Limb (tissue), 2 donors: ENCODE data around the gene SLC25A46.
A peak's percentile ranks its signal among the peaks of the same experiment; 100 is the strongest.
"Not testable (repeated sequence)": the region's sequence is repeated elsewhere in the genome, so short reads cannot be mapped to it uniquely, and the experiment has no call there.

ENCODE experiments used
- DNase-seq, 2 donors: peaks; one replicate each; pipeline ENCODE4 v3.0.0-alpha.2; 2016; ENCODE audit errors: extremely low spot score in 2 of 2

Gene SLC25A46

DNA sequence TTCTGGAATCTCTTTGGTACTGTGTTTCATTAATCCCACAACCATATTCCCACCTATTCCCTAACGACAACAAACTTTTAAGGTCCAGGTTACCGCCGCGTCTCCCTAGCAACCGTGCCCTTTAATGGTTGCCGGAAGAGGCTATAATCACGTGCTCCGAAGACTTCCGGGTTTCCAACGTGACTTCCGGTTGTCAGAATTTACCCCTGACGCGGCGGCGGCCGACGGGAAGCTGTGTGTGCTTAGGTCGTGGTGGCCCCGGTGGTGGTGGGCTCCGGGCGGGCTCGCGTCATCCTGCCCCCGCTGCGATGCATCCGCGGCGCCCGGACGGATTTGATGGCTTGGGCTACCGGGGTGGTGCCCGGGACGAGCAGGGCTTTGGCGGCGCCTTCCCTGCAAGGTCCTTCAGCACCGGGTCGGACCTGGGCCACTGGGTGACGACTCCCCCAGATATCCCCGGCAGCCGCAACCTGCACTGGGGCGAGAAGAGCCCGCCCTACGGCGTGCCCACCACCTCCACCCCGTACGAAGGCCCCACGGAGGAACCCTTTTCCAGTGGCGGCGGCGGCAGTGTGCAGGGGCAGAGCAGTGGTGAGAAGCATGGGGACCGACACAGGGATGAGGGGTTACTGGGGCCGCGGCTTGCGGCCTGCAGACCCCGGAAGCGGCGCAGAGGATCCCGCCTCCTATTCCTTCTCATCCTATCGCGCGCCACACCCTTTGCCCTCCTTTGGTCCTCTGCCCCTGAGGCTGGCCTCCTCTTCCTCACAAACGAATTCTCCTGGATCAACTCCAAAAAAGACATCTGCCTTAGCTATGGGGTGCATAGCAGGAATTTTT is at the start of gene SLC25A46:
Gene SLC25A46, plus strand, starts transcription at position 196 of the 840 bp plus-strand sequence. Its CDS starts 113 bp downstream, at position 309.
- peak; percentile 92 to 94 for DNase-seq

DNA sequence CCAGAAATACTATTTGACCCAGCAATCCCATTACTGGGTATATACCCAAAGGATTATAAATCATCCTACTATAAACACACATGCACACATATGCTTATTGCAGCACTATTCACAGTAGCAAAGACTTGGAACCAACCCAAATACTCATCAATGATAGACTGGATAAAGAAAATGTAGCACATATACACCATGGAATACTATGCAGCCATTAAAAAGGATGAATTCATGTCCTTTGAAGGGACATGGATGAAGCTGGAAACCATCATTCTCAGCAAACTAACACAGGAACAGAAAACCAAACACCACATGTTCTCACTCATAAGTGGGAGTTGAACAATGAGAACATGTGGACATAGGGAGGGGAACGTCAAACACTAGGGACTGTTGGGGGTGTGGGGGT is 48.2 kb upstream of the SLC25A46 start:
- not testable (repeated sequence) for DNase-seq

- not testable (repeated sequence) for DNase-seq
Measured at GRCh38 chr5:110692669-110693068, 46.1 kb upstream of the SLC25A46 start.

DNA sequence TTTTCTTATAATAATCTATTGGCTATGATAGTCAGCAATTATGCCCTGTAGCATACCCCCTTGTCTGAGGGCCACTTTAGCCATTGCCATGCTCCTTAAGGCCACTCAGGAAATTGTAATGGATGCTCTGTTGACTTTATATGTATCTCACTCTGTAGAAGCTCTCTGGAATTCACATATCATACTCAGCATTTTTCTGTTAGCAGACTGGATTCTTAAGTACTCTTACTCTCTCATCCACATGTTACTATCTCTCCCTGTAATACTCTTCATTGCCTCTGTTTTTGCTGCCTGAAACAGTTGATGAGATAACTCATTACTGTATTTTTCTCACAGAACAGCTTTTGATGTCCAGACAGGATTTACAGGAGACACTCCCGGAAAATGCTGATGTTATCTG is 36.5 kb upstream of the SLC25A46 start:
- DNase-seq, result no peak

- no peak for DNase-seq
Measured at GRCh38 chr5:110702704-110703103, 36.1 kb upstream of the SLC25A46 start.

DNA sequence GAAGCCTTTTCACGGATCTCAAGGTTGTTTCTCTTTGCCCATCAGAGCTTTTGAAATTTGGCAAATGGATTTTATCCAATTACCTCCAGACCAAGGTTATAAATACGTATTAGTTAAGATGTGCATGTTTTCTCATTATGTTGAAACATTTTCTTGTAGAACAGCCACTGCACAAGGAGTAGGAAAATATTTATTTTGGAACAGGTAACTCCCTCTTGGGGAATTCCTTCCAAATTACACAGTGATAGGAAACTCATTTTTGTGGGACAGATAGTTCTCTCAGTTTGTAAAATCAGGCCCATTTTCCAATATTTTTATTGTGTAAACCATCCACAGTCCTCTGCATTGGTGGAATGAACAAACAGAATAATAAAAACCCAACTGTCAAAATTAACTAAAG is 35.3 kb upstream of the SLC25A46 start:
- no peak for DNase-seq

DNA sequence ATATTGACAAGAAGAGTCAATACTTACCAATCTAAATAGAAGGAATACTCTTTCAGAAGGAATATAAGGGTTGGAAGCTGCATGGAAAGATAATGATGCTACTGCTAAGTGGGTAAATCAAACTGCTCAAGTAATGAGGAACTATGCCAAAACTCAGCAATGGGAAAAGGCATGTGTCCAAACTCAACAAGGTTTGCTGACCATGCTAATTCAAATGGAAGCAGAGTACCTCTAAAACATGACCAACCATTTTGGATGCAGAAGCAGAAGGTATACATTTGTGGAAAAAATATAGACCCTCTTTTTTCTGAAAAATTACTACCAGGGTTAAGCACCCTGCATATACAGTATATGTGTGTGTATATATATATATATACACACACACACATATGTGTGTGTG is 33.5 kb upstream of the SLC25A46 start:
- DNase-seq, result no peak

- no peak for DNase-seq
Measured at GRCh38 chr5:110707260-110707844, 31.5 kb upstream of the SLC25A46 start.

GRCh38 chr5:110716247-110717245 is 22.3 kb upstream of the SLC25A46 start:
- no peak for DNase-seq

GRCh38 chr5:110718311-110718710 is 20.5 kb upstream of the SLC25A46 start:
- no peak for DNase-seq

- DNase-seq, result peak; percentile 64 to 67
Measured at GRCh38 chr5:110726249-110727024, 12.4 kb upstream of the SLC25A46 start, which contains the start of gene TMEM232. Gene TMEM232 (minus strand): TSS chr5:110726671. CDS start chr5:110667352, 59,319 bp downstream.

- DNase-seq, result no peak
Measured at GRCh38 chr5:110727025-110727314, 11.8 kb upstream of the SLC25A46 start.

DNA sequence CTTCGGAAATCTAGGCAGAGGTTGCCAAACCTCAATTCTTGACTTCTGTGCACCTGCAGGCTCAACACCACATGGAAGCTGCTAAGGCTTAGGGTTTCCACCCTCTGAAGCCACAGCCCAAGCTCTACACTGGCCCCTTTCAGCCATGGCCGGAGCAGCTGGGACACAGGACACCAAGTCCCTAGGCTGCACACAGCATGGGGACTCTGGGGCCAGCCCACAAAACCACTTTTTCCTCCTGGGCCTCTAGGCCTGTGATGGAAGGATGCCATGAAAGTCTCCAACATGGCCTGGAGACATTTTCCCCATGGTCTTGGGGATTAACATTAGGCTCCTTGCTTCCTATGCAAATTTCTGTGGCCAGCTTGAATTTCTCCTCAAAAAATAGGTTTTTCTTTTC is 7.3 kb upstream of the SLC25A46 start:
- DNase-seq, result not testable (repeated sequence)

GRCh38 chr5:110734101-110734500 is 4.7 kb upstream of the SLC25A46 start:
- DNase-seq, result no peak

DNA sequence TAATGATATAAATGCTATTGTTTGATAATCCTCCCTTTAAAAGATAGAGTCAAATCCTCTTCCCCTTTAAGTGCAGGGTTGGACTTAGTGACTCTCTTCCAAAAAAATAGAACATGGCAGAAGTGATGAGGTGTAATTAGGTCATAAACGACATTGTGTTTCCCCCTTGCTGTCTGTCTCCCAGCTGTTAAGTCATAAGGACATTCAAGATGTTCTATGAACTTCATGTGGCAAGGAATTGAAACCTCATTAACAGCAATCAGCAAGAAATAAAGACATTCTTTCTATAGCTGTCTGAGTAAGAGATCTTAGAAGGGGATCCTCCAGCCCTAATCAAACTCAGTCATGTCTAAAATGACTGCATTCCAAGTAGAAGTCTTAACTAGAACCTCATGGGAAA is 3.3 kb upstream of the SLC25A46 start:
- no peak for DNase-seq

DNA sequence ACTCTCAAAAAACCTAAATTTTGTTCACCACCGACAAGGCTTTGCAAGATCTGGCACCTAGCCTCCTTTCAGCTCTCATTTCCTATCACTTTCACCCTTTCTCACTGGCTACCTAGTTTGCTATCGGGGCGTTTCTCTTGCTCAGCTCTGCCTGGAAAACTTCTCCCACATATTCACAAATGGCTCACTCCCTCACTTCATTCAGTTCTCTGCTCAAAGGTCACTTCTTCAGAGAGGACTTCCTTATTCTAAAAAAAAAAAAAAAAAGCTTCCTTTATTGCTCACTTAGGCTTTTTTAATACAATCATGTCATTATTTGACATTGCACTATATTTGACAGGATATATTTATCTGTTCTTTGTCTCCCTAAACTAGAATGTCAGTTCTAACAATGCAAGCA is 2.1 kb upstream of the SLC25A46 start:
- no peak for DNase-seq

- no peak for DNase-seq
Measured at GRCh38 chr5:110738503-110738811, 350 bp upstream of the SLC25A46 start.

DNA sequence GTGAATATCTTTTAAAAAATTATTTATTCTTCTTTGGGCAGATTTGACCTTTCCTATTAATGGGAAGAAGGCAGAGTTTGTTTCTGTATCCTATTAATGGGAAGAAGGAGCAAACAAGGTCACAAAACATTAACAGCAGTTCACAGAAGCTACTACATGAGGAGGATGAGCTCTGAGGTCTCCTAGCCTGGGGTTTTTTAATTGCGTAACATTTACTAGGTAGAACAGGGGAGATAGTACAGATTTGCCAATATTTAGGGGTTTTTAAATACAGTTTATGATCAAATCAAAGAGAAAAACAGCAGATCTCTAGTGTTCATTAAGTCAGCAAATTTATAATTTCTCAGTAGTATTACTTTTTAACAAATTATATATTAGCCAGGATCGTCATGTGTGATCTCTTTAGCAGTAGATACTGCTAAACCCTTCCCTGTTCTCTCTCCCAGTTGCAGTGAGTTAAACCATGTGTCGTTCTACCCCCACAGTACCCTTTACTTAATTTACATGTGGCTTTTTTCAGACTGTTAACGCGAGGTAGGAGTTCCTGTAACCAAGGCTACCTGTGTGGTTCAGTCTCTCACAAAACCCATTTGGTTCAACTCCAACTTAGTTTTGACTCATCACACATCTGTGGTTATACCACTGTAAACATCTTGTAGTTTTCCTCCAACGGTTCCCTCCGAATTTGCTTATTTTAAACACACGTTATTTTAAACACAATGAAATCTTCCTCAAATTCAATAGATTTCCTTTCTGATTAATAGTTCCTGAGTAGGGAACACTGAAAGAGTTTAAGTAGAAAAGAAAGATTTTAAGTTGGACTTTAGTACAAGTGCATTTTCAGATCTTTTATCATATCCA is 13.3 kb downstream of the SLC25A46 start:
- no peak for DNase-seq

GRCh38 chr5:110752953-110753352 is 14.1 kb downstream of the SLC25A46 start:
- DNase-seq, result no peak

DNA sequence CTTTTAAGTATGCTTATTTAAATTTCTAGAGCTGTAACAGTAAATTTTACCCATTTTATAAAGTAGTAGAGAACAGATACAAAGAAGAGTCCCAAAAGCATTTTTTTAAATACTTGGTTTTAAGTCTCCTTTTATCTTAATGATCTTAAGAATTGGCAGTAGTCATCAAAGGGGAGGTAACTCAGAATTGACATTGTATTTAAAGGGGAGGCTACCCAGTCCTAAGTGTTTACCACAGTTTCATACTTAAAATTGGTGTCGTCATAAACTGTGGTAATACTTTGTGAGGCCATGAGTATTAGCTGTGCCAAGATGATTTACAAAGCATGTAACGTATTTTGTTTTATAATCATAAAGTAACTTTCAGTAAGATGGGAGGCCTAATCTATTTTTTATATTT is 14.8 kb downstream of the SLC25A46 start:
- no peak for DNase-seq
